ENCODE measurements around the gene L1CAM. TPM values are rescaled to one million over a fixed set of nuclear protein-coding genes. Genes with fewer than 3 reads are reported as not detected.

The L1CAM gene
- total and polyA plus RNA-seq, 2 of the 8 experiments (the other 6 are each of a cell fraction or from before 2014, with no cell fraction given): 11.0 to 43.0 TPM

GRCh38 chrX:153812220-153812619 lies 73.8 kb downstream of the L1CAM start (continued):
- no peak for TF ChIP-seq CTCF (IDR thresholded peaks at IDR 0.05; ENCODE audit: control extremely low read depth in 1 of 3, insufficient read depth in 1 of 3, low read depth in 1 of 3, low read length in 3 of 3)
- TF ChIP-seq SIX5 (IDR thresholded peaks at IDR 0.05; ENCODE audit: low read depth, low read length): no peak
- TF ChIP-seq SRF (IDR thresholded peaks at IDR 0.05; ENCODE audit: low read depth, low read length): no peak

Other genes with a start within 250 kb of the L1CAM start
- gene DUSP9, start 239.0 kb downstream of the L1CAM start, total RNA-seq (2021; fragmentation: NEBNext Ultra II Directional; extraction: Animal tissue kit (Norgen Biotek cat#: 25700)): 0.63 and 1.1 TPM in 2 replicates
- gene DUSP9, start 239.0 kb downstream of the L1CAM start, polyA plus RNA-seq (2011; rRNA removed): 0.80 and 1.2 TPM in 2 replicates
- gene PNCK, start 212.4 kb downstream of the L1CAM start, total RNA-seq (2021; fragmentation: NEBNext Ultra II Directional; extraction: Animal tissue kit (Norgen Biotek cat#: 25700)): 4.3 and 6.2 TPM in 2 replicates
- 6.3 and 13.9 TPM in 2 replicates for gene PNCK, start 212.4 kb downstream of the L1CAM start, polyA plus RNA-seq (2011; rRNA removed)
- 94.7 and 98.5 TPM in 2 replicates for gene SLC6A8, start 198.2 kb downstream of the L1CAM start, total RNA-seq (2021; fragmentation: NEBNext Ultra II Directional; extraction: Animal tissue kit (Norgen Biotek cat#: 25700))
- 87.7 and 132 TPM in 2 replicates for gene SLC6A8, start 198.2 kb downstream of the L1CAM start, polyA plus RNA-seq (2011; rRNA removed)
- 157 and 159 TPM in 2 replicates for gene BCAP31, start 161.8 kb downstream of the L1CAM start, total RNA-seq (2021; fragmentation: NEBNext Ultra II Directional; extraction: Animal tissue kit (Norgen Biotek cat#: 25700))
- 136 and 139 TPM in 2 replicates for gene BCAP31, start 161.8 kb downstream of the L1CAM start, polyA plus RNA-seq (2011; rRNA removed)
- gene ABCD1, start 161.3 kb downstream of the L1CAM start, total RNA-seq (2021; fragmentation: NEBNext Ultra II Directional; extraction: Animal tissue kit (Norgen Biotek cat#: 25700)): 4.6 and 6.6 TPM in 2 replicates
- gene ABCD1, start 161.3 kb downstream of the L1CAM start, polyA plus RNA-seq (2011; rRNA removed): 3.1 and 6.7 TPM in 2 replicates
- 2.7 TPM in 2 replicates for gene PLXNB3, start 121.9 kb downstream of the L1CAM start, total RNA-seq (2021; fragmentation: NEBNext Ultra II Directional; extraction: Animal tissue kit (Norgen Biotek cat#: 25700))
- gene PLXNB3, start 121.9 kb downstream of the L1CAM start, polyA plus RNA-seq (2011; rRNA removed): 1.2 and 1.6 TPM in 2 replicates
- not detected in 2 replicates for gene SRPK3, start 105.1 kb downstream of the L1CAM start, total RNA-seq (2021; fragmentation: NEBNext Ultra II Directional; extraction: Animal tissue kit (Norgen Biotek cat#: 25700))
- gene SRPK3, start 105.1 kb downstream of the L1CAM start, polyA plus RNA-seq (2011; rRNA removed): not detected in 2 replicates
- gene IDH3G, start 91.8 kb downstream of the L1CAM start, total RNA-seq (2021; fragmentation: NEBNext Ultra II Directional; extraction: Animal tissue kit (Norgen Biotek cat#: 25700)): 36.1 and 39.4 TPM in 2 replicates
- 66.7 and 96.2 TPM in 2 replicates for gene IDH3G, start 91.8 kb downstream of the L1CAM start, polyA plus RNA-seq (2011; rRNA removed)
- gene SSR4, start 91.5 kb downstream of the L1CAM start, total RNA-seq (2021; fragmentation: NEBNext Ultra II Directional; extraction: Animal tissue kit (Norgen Biotek cat#: 25700)): 161 and 168 TPM in 2 replicates
- gene SSR4, start 91.5 kb downstream of the L1CAM start, polyA plus RNA-seq (2011; rRNA removed): 642 and 734 TPM in 2 replicates
- gene PDZD4, start 55.6 kb downstream of the L1CAM start, total RNA-seq (2021; fragmentation: NEBNext Ultra II Directional; extraction: Animal tissue kit (Norgen Biotek cat#: 25700)): 169 and 174 TPM in 2 replicates
- 45.8 and 77.2 TPM in 2 replicates for gene PDZD4, start 55.6 kb downstream of the L1CAM start, polyA plus RNA-seq (2011; rRNA removed)
- gene AVPR2, start 18.5 kb upstream of the L1CAM start, total RNA-seq (2021; fragmentation: NEBNext Ultra II Directional; extraction: Animal tissue kit (Norgen Biotek cat#: 25700)): not detected in 2 replicates
- gene AVPR2, start 18.5 kb upstream of the L1CAM start, polyA plus RNA-seq (2011; rRNA removed): 0.08 and 0.09 TPM in 2 replicates
- 25.9 and 26.0 TPM in 2 replicates for gene ARHGAP4, start 40.1 kb upstream of the L1CAM start, total RNA-seq (2021; fragmentation: NEBNext Ultra II Directional; extraction: Animal tissue kit (Norgen Biotek cat#: 25700))
- gene ARHGAP4, start 40.1 kb upstream of the L1CAM start, polyA plus RNA-seq (2011; rRNA removed): 23.9 and 42.4 TPM in 2 replicates
- gene NAA10, start 48.9 kb upstream of the L1CAM start, total RNA-seq (2021; fragmentation: NEBNext Ultra II Directional; extraction: Animal tissue kit (Norgen Biotek cat#: 25700)): 98.1 and 98.8 TPM in 2 replicates
- 80.4 and 119 TPM in 2 replicates for gene NAA10, start 48.9 kb upstream of the L1CAM start, polyA plus RNA-seq (2011; rRNA removed)
- gene RENBP, start 58.5 kb upstream of the L1CAM start, total RNA-seq (2021; fragmentation: NEBNext Ultra II Directional; extraction: Animal tissue kit (Norgen Biotek cat#: 25700)): 11.9 and 12.4 TPM in 2 replicates
- gene RENBP, start 58.5 kb upstream of the L1CAM start, polyA plus RNA-seq (2011; rRNA removed): 21.8 and 26.5 TPM in 2 replicates
- gene HCFC1, start 85.6 kb upstream of the L1CAM start, total RNA-seq (2021; fragmentation: NEBNext Ultra II Directional; extraction: Animal tissue kit (Norgen Biotek cat#: 25700)): 117 and 120 TPM in 2 replicates
- gene HCFC1, start 85.6 kb upstream of the L1CAM start, polyA plus RNA-seq (2011; rRNA removed): 24.9 and 44.8 TPM in 2 replicates
- 2.7 and 5.0 TPM in 2 replicates for gene TMEM187, start 86.6 kb upstream of the L1CAM start, total RNA-seq (2021; fragmentation: NEBNext Ultra II Directional; extraction: Animal tissue kit (Norgen Biotek cat#: 25700))
- 14.5 and 16.2 TPM in 2 replicates for gene TMEM187, start 86.6 kb upstream of the L1CAM start, polyA plus RNA-seq (2011; rRNA removed)
- 41.7 and 47.2 TPM in 2 replicates for gene IRAK1, start 133.7 kb upstream of the L1CAM start, total RNA-seq (2021; fragmentation: NEBNext Ultra II Directional; extraction: Animal tissue kit (Norgen Biotek cat#: 25700))
- gene IRAK1, start 133.7 kb upstream of the L1CAM start, polyA plus RNA-seq (2011; rRNA removed): 26.6 and 34.7 TPM in 2 replicates
- gene MECP2, start 211.5 kb upstream of the L1CAM start, total RNA-seq (2021; fragmentation: NEBNext Ultra II Directional; extraction: Animal tissue kit (Norgen Biotek cat#: 25700)): 32.0 and 32.4 TPM in 2 replicates
- 5.0 and 6.9 TPM in 2 replicates for gene MECP2, start 211.5 kb upstream of the L1CAM start, polyA plus RNA-seq (2011; rRNA removed)